NCI-H2171 (cell line): ENCODE data around the gene PRDM16.

Source experiments
- DNase-seq: peaks from one replicate; lab custom pipeline; 2025; lab: John Stamatoyannopoulos, UW

Gene PRDM16

DNA sequence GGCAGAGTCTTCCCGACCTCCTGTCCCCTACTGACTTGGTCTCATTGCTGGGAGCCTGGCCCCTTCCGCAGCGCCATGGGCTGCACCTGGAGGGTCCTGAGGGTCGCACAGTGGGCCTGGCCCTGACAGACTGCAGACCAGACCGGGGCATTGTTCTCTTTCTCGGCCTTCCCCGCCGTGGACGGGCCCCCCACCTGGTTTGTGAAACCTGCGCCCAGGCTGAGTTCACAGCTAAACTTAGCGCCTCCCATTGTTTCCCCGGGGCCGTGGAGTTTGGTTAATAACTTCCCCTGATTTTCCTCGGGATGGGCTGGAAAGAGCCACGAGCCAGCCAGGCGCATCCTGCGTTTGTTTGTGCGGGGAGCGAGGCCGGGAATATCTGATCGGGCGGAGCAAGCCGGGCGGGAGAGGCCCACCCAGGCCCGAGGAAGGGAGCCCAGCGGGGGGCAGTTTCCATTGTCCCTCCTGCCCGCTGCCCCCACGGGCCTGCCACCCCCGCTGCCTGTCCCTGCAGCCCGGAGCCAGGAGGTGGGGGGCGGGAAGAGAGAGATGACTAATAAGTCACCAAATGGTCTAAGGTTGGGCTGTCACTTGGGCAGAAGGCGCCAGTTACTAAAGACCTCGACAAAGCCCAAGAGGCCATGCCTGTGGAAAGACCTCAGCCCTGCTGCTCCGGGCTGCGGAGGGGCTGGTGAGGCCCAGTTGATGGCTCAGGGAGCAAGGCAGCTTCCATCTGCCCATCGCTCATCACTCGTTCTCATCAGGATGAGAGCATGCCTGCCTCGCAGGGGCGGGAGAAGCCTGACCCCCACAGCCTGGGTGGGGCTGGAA is 346.5 kb downstream of the PRDM16 start:
- no peak for DNase-seq

GRCh38 chr1:3417082-3417739 is 348.2 kb downstream of the PRDM16 start:
- DNase-seq = no peak

GRCh38 chr1:3417934-3418333 is 348.9 kb downstream of the PRDM16 start:
- DNase-seq = no peak

DNA sequence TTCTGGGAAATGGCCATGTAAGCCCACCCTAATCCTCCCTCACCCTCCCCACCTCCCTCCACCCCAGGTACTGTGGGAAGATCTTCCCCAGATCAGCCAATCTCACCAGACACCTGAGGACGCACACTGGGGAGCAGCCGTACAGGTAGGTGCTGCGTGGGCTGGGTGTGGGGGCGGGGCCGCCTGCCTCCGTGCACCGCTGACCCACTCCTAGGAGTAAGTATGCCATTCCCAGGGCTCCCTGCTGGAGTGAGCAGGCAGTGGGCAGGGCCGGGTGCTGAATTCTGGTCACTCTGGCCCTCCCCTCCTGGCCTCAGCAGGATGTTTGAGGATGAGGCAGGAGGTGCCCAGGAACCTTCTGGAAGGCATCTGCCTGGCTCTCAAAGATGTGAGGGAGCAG is 349.6 kb downstream of the PRDM16 start:
- DNase-seq = no peak

DNA sequence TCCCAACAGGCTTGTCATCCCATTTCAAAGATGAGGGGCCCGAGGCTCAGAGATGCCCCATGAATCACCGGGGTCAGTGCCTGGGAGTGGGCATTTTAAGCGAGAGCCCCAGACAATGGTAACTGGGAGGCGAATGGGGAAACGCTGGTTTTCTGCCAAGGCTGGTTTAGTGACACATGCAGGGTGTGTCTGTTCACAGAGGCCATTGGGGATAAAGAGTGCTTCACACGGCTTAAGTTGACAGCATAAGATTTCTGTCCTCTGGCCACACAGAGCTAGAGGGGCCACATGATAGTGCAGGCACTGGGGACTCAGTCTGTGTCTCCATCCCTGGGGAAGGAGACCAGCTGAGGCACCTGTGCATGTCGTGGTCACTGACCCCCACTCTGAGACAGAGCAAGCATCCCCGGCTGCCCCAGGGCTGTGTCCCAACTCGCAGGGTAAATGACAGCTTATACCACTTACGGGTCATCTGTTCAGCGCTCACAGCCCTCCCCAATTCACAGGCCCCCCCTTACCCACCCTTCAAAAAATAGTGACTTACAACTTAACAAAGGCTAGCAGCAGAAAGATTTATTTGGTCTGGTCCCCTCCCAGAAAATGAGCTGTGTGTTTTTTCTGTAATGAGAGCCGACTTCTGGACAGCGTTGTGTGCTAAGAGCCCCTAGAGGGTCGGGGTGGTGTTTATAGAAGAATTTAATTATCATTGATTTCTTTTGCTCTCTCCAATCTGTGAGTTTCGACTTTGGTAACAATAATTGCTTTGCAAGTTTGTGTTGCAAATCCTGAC is 350.6 kb downstream of the PRDM16 start:
- DNase-seq = no peak

- DNase-seq = no peak
These were observed 351.4 kb downstream of the PRDM16 start for GRCh38 chr1:3420218-3420951.

DNA sequence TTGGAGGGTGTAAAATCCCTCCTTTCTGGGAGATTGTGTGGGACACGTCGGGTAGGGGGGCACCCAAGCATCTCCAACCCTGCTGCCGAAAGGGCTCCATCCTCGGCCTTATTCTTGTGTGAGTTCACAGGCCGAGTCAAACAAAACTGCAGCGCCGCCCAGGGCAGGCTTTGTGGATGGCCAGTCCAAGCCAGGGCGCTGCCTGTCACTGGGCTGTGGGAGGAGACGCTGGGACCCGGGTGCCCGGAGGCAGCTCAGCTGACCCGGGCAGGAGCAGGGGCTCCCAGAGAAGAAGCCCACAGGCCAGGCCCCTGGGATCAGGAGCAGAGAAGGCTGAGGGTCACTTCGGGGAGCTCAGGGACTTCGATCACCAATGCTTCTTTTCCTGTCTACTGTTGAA is 353.6 kb downstream of the PRDM16 start:
- DNase-seq = no peak

DNA sequence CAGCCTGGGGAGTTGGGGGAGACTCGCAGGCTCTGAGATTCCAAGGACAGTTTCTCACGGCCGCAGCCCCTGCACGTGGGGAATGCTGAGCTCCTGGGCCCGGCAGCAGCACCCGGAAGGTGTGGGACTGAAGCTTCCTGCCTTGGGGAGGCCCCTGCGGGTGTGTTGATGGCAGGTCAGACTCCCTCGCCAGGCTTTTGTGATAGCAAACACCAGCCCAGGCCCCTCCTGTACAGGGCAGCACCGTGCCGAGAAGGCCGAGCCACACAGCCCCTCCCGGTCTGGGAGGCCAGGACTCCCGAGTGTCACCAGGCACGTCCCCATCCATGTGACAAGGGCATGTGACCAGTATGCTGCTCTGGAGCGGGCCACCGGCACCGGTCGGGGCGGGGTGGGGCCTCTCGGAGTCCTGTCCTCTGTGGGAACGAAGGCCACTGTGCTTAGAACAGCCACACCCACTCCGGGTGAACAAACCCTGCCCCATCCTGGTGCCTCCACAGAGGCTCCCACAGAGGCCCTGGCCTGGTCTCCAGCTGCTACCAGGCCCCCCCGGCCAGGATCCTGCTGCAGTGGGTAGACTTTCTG is 354.3 kb downstream of the PRDM16 start:
- no peak for DNase-seq

- no peak for DNase-seq
These were observed 355.1 kb downstream of the PRDM16 start for GRCh38 chr1:3423896-3424611.

DNA sequence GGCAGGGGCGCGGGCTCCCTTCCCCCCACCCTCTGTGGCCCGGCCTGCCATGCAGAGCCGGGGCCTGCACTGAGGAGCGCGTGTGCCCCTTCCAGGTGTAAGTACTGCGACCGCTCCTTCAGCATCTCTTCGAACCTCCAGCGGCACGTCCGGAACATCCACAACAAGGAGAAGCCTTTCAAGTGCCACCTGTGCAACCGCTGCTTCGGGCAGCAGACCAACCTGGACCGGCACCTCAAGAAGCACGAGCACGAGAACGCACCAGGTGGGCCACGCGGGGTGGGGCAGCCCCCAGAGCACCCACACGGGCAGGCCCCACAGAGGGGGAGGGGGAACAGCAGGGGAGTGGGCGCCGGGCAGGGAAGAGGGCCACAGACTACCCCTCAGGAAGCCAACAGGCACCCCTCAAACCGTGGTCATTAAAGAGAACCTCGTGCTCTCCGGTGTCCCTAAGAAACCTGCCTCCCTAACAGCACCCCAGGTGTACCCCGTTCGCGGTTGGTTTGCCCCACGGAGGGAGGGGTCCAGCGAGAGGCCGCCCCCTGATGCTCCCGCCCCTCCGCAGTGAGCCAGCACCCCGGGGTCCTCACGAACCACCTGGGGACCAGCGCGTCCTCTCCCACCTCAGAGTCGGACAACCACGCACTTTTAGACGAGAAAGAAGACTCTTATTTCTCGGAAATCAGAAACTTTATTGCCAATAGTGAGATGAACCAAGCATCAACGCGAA is 356.6 kb downstream of the PRDM16 start:
- DNase-seq = no peak

GRCh38 chr1:3426956-3427535 is 358.0 kb downstream of the PRDM16 start:
- no peak for DNase-seq

DNA sequence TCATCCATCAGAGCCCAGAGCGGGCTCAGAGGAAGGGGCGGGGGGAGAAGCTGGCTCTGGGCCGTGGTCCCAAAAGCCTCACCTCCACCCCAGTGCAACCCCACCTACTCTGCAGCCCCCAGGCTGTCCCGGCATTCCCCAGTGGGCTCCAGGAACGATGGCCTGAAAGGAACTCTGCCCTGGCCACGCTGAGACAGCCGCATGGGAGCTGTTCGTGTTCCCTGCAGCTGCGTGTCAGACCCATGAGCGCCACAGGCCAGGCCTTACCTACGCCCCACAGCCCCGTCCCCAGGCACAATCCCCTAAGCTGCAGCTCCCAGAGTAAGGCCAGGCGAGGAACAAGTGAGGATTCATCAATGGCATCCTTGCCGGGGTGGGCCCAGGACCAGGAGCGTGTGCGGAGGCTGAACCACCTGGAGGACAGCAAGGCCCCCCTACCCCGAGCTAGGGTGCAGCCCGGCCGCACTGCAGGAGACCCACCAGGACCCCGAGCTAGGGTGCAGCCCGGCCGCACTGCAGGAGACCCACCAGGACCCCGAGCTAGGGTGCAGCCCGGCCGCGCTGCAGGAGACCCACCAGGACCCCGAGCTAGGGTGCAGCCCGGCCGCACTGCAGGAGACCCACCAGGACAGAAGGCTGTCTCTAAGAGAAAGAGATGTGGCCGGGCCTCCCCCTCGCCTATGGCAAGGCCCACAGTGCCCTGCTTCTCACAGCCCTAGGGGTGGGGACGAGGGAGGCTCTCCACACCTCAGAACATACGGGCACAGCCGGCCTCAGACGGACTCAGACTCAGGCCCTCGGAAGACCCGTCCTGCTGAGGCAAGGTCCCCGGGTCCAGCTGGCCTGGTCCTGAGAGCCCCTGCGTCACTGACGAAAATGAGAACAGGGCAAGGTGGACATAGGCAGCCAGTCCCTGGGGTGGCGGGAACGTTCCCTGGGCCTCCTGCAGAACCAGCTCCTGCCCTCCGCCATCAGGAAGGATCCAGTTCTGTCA is 359.0 kb downstream of the PRDM16 start:
- no peak for DNase-seq

GRCh38 chr1:3428899-3429298 is 359.9 kb downstream of the PRDM16 start:
- DNase-seq = no peak

DNA sequence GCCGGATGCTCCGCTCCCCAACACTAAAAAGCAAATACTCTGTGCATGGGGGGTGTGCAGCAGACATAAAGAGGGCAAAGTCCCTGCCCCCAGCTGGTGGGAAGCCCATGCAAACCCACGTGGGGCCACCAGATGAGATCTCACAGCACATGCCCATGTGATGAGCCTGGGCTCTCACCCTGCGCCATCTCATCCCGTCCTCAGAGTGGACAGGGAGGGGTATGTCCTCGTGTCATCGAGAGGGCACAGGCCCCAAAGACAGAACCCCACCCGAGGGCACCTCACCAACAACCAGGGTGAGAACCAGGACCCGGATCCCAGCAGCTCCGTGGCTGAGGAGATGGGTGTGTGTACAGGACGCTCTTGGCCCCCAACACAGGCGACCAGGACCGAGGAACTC is 360.3 kb downstream of the PRDM16 start:
- no peak for DNase-seq

- DNase-seq = no peak
These were observed 360.8 kb downstream of the PRDM16 start for GRCh38 chr1:3429766-3430165.

- no peak for DNase-seq
These were observed 361.4 kb downstream of the PRDM16 start for GRCh38 chr1:3430406-3430805.

- DNase-seq = no peak
These were observed 361.8 kb downstream of the PRDM16 start for GRCh38 chr1:3430820-3431219.

DNA sequence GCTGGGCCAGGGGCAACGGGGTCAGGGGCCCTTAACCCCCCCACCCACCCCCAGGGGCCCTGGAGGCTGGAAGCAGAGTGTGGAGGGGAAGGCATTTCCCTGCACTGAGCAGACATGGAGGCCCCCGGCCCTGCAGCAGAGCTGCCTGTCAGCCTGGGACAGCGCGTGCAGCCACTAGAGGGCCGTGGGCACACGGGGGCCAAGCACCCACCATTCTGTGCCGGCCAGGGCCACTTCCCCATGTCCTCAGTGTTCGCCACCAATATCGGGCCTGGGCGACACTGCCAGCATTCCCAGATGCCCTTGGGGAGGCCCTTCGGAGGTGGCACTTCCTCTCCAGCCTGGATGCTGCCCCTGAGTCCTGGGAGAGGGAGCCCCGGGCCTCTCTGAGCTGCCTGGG is 362.3 kb downstream of the PRDM16 start:
- DNase-seq = no peak

GRCh38 chr1:3431686-3432085 is 362.7 kb downstream of the PRDM16 start:
- DNase-seq = no peak
